AG04450 (cell line): ENCODE measurements around the gene CNRIP1. TPM values are rescaled to one million over a fixed set of nuclear protein-coding genes. Genes with fewer than 3 reads are reported as not detected.

Source experiments
- CTCF ChIA-PET: fragments of 300-600, 350-600 bp; formaldehyde crosslinking; extraction: SDS; loops from one replicate; lab custom pipeline; 2022; ENCODE audit warnings: antibody characterized with exemption, inconsistent platforms; lab: Charles Lee
- POLR2A ChIA-PET: fragments of 350-600 bp; formaldehyde crosslinking; extraction: SDS; loops from one replicate; lab custom pipeline; 2021; ENCODE audit warnings: antibody characterized with exemption, inconsistent platforms; lab: Yijun Ruan, JAX
- DNase-seq: peaks from one replicate; pipeline ENCODE4 v3.0.0-alpha.2; 2011; ENCODE audit warnings: low read depth, low spot score
- H3K27ac ChIP-seq: one replicate; pipeline ENCODE4 v1.5.1; 2012; ENCODE audit warnings: low read depth, low read length, control low read depth
- H3K27me3 ChIP-seq: one replicate; pipeline ENCODE4 v1.6.0; 2012; ENCODE audit warnings: low read length; ENCODE audit not compliant: control insufficient read depth, insufficient read depth
- H3K4me3 ChIP-seq: 2 replicates; pipeline ENCODE4 v1.5.1; 2011; ENCODE audit warnings: mild to moderate bottlenecking, low read depth, low read length, control low read depth
- H3K9me3 ChIP-seq: 2 replicates; pipeline ENCODE4 v1.5.1; 2012; ENCODE audit warnings: low read length; ENCODE audit not compliant: control insufficient read depth, insufficient read depth
- CTCF ChIP-seq: IDR thresholded peaks from 2 replicates; pipeline ENCODE4 v1.5.1; 2011; ENCODE audit warnings: low read depth, low read length, control low read depth, inconsistent platforms
- polyA plus RNA-seq: library from polyadenylated mRNA; depleted of rRNA; stranded (reverse); fragments of >200 nt; gene quantifications from 2 replicates; pipeline ENCODE4 v1.2.3, GENCODE V29; 2011

CNRIP1 gene
- polyA plus RNA-seq, 1 experiment: 61.6 TPM

- CTCF ChIA-PET: no interaction called here
- no peak for DNase-seq
These were observed 21.8 kb upstream of the CNRIP1 start for GRCh38 chr2:68341583-68341982.

GRCh38 chr2:68341062-68341329 is 21.2 kb upstream of the CNRIP1 start:
- POLR2A ChIA-PET: no interaction called here
- CTCF ChIA-PET: no interaction called here
- H3K9me3 ChIP-seq: peaks cover 3% of the 10 kb centered on the region; the same call in 1 of the 2 replicates

More at GRCh38 chr2:68341583-68341982, 21.8 kb upstream of the CNRIP1 start:
- no peak for TF ChIP-seq CTCF
- Histone ChIP-seq H3K27ac (no peak overlapping the region), H3K27me3 (no peaks in the 10 kb centered on the region), H3K4me3 (no peak overlapping the region), H3K9me3 (peaks cover 3% of the 10 kb centered on the region; the same call in 1 of the 2 replicates)
- POLR2A ChIA-PET: no interaction called here

GRCh38 chr2:68340226-68341061 is 20.7 kb upstream of the CNRIP1 start:
- ChIA-PET POLR2A (no interaction called here), CTCF (no interaction called here)
- Histone ChIP-seq H3K27me3 (no peaks in the 10 kb centered on the region), H3K9me3 (peaks cover 4% of the 10 kb centered on the region), H3K27ac (no peak overlapping the region), H3K4me3 (no peak overlapping the region)
- no peak for TF ChIP-seq CTCF
- DNase-seq: no peak

More at GRCh38 chr2:68341062-68341329, 21.2 kb upstream of the CNRIP1 start:
- TF ChIP-seq CTCF: no peak
- DNase-seq: no peak
- Histone ChIP-seq H3K27me3 (no peaks in the 10 kb centered on the region), H3K27ac (no peak overlapping the region), H3K4me3 (no peak overlapping the region)

- Histone ChIP-seq H3K27ac (no peak overlapping the region), H3K9me3 (peaks cover 9% of the 10 kb centered on the region; the same call in 1 of the 2 replicates), H3K27me3 (no peaks in the 10 kb centered on the region), H3K4me3 (no peak overlapping the region)
- TF ChIP-seq CTCF: no peak
- CTCF ChIA-PET: no interaction called here
- POLR2A ChIA-PET: interaction anchor here (0.8 kb wide), 1 partner anchor 16 kb away, joined by 3 read pairs; the partner anchor contains the start of gene CNRIP1
- DNase-seq: peak; percentile 24
These were observed 16.4 kb upstream of the CNRIP1 start for GRCh38 chr2:68336192-68336591.

- Histone ChIP-seq H3K27me3 (no peaks in the 10 kb centered on the region), H3K4me3 (no peak overlapping the region), H3K27ac (no peak overlapping the region), H3K9me3 (peaks cover 9% of the 10 kb centered on the region; the same call in 1 of the 2 replicates)
- DNase-seq: no peak
- ChIA-PET CTCF (no interaction called here), POLR2A (no interaction called here)
- TF ChIP-seq CTCF: no peak
These were observed 14.2 kb upstream of the CNRIP1 start for GRCh38 chr2:68333931-68334330.
